Naive thymus-derived CD4-positive, alpha-beta T cell (primary cell): ENCODE results near the gene DIPK1A. TPM values are rescaled to one million over a fixed set of nuclear protein-coding genes. Genes with fewer than 3 reads are reported as not detected.

Experiments
- ATAC-seq: fragments of 150-1000 bp; cut with Tn5 transposase; 2 replicates; pipeline ENCODE4 v1.10.0; 2021; ENCODE audit warnings: mild to moderate bottlenecking, moderate library complexity
- CTCF ChIA-PET: fragments of 350-600 bp; sonication (Branson Sonifier 250); formaldehyde crosslinking; loops from one replicate; lab custom pipeline; 2021; ENCODE audit warnings: antibody characterized with exemption; lab: Charles Lee
- POLR2A ChIA-PET: fragments of 350-600 bp; sonication (Branson Sonifier 250); formaldehyde crosslinking; loops from one replicate; lab custom pipeline; 2021; ENCODE audit warnings: antibody characterized with exemption, inconsistent platforms; lab: Charles Lee
- DNase-seq, 9 donors: peaks; one replicate each; pipeline versions ENCODE4 v3.0.0 to v3.0.0-alpha.2; 2020 to 2022; ENCODE audit warnings: mixed read lengths in 1 of 9
- H3K27ac ChIP-seq: one replicate; pipeline ENCODE4 v1.7.0; 2013; ENCODE audit warnings: mild to moderate bottlenecking, low read depth, low read length, moderate library complexity
- H3K27me3 ChIP-seq, 2 donors: one replicate each; pipeline ENCODE4 v1.7.0; 2013; ENCODE audit warnings: low read length in 2 of 2, mild to moderate bottlenecking in 2 of 2, moderate library complexity in 2 of 2; ENCODE audit not compliant: control insufficient read depth in 2 of 2, insufficient read depth in 2 of 2
- H3K36me3 ChIP-seq, 3 experiments: 1 replicate in 2 of 3; 2 replicates in 1 of 3; pipeline ENCODE4 v1.7.0; 2013; ENCODE audit warnings: low read length in 3 of 3, mild to moderate bottlenecking in 3 of 3, moderate library complexity in 1 of 3; ENCODE audit not compliant: insufficient read depth in 3 of 3, control insufficient read depth in 2 of 3
- H3K4me1 ChIP-seq, 2 donors: one replicate each; pipeline ENCODE4 v1.7.0; 2013; ENCODE audit warnings: low read length in 2 of 2, mild to moderate bottlenecking in 2 of 2, moderate library complexity in 1 of 2; ENCODE audit not compliant: control insufficient read depth in 2 of 2, insufficient read depth in 2 of 2
- H3K4me3 ChIP-seq: 2 replicates; pipeline ENCODE4 v1.7.0; 2013; ENCODE audit warnings: mild to moderate bottlenecking, low read length
- H3K9me3 ChIP-seq, 3 experiments: 1 replicate in 2 of 3; 2 replicates in 1 of 3; pipeline ENCODE4 v1.7.0; 2013; ENCODE audit warnings: low read length in 3 of 3; ENCODE audit not compliant: control insufficient read depth in 2 of 3
- H3K27ac Mint-ChIP-seq, 9 donors: one replicate each; pipeline ENCODE4 v1.8.0; 2020 to 2022; ENCODE audit warnings: mixed read lengths in 9 of 9, mild to moderate bottlenecking in 8 of 9, moderate library complexity in 5 of 9, inconsistent platforms in 2 of 9
- H3K27me3 Mint-ChIP-seq, 5 donors: one replicate each; pipeline ENCODE4 v1.8.0; 2021 to 2022; ENCODE audit warnings: mixed read lengths in 5 of 5, mild to moderate bottlenecking in 1 of 5
- H3K36me3 Mint-ChIP-seq, 5 donors: one replicate each; pipeline ENCODE4 v1.8.0; 2020 to 2022; ENCODE audit warnings: mixed read lengths in 5 of 5, mild to moderate bottlenecking in 3 of 5, inconsistent platforms in 1 of 5
- H3K4me1 Mint-ChIP-seq, 7 donors: one replicate each; pipeline ENCODE4 v1.8.0; 2020 to 2022; ENCODE audit warnings: mixed read lengths in 7 of 7, mild to moderate bottlenecking in 3 of 7, inconsistent platforms in 1 of 7
- H3K4me3 Mint-ChIP-seq, 10 donors: one replicate each; pipeline ENCODE4 v1.8.0; 2020 to 2022; ENCODE audit warnings: mild to moderate bottlenecking in 10 of 10, mixed read lengths in 10 of 10, moderate library complexity in 6 of 10, inconsistent platforms in 2 of 10
- H3K9me3 Mint-ChIP-seq, 11 donors: one replicate each; pipeline ENCODE4 v1.8.0; 2020 to 2022; ENCODE audit warnings: mixed read lengths in 11 of 11, mild to moderate bottlenecking in 4 of 11, inconsistent platforms in 1 of 11, moderate library complexity in 1 of 11
- intact Hi-C, 2 donors: fragments of 100-400 bp; cut with micrococcal nuclease; formaldehyde crosslinking; loops; one replicate each; pipeline ENCODE4 v1.15.1; 2023
- polyA plus RNA-seq, 2 donors: library from polyadenylated mRNA; unstranded; fragments of 300-500 nt; fragmentation: Illumina TruSeq; gene quantifications; one replicate each; pipeline ENCODE4 v1.2.3, GENCODE V29; 2021
- total RNA-seq, 6 experiments: library from RNA in 5 of 6; stranded (reverse) in 5 of 6; gene quantifications; 1 replicate in 5 of 6; 2 replicates in 1 of 6; pipeline ENCODE4 v1.2.3 and lab custom pipeline; 2021 to 2026

Gene DIPK1A
- total and polyA plus RNA-seq, 7 experiments from 2014 or later = 9.9 to 21.9 (median 15.2) TPM

- H3K27me3 ChIP-seq = no peaks in the 10 kb centered on the region
- H3K4me1 ChIP-seq = no peaks in the 10 kb centered on the region
- ChIA-PET POLR2A (no interaction called here), CTCF (no interaction called here)
- DNase-seq (no peak), ATAC-seq (no peak)
- intact Hi-C loops = no loop called here
- H3K27ac ChIP-seq = no peak overlapping the region
- H3K4me3 Mint-ChIP-seq = no peak overlapping the region
- peaks cover 5 to 68% (median 47%) of the 10 kb centered on the region in 7 donors for H3K4me1 Mint-ChIP-seq
- H3K36me3 Mint-ChIP-seq = peaks cover 5 to 54% (median 40%) of the 10 kb centered on the region in 5 donors
- no peaks in the 10 kb centered on the region for H3K9me3 ChIP-seq
- H3K27me3 Mint-ChIP-seq = no peaks in the 10 kb centered on the region
- H3K4me3 ChIP-seq = no peak overlapping the region
- H3K9me3 Mint-ChIP-seq = peaks cover 0 to 14% (median under 1%) of the 10 kb centered on the region in 11 donors
- no peak overlapping the region for H3K27ac Mint-ChIP-seq
- no peaks in the 10 kb centered on the region for H3K36me3 ChIP-seq
These were observed 45.7 kb downstream of the DIPK1A start for GRCh38 chr1:92915547-92915946.

GRCh38 chr1:92913093-92913819 is 48.0 kb downstream of the DIPK1A start:
- Mint-ChIP-seq H3K27me3 (no peaks in the 10 kb centered on the region), H3K36me3 (peaks cover 4 to 49% (median 36%) of the 10 kb centered on the region in 5 donors), H3K4me3 (no peak overlapping the region), H3K9me3 (peaks cover 0 to 5% (median 0%) of the 10 kb centered on the region in 11 donors), H3K4me1 (peaks cover 9 to 67% (median 52%) of the 10 kb centered on the region in 7 donors), H3K27ac (peak overlapping the region in 1 of 9 donors; percentile 79)
- CTCF ChIA-PET = interaction anchor here (0.6 to 1.5 kb wide), 4 partner anchors 37 to 54 kb away, joined by 3 to 4 read pairs (median 3); no protein-coding TSS in a partner anchor
- no peak for DNase-seq
- POLR2A ChIA-PET = interaction anchor here (1.0 kb wide), 1 partner anchor 10 kb away, joined by 4 read pairs; no protein-coding TSS in a partner anchor
- Histone ChIP-seq H3K36me3 (no peaks in the 10 kb centered on the region), H3K27ac (no peak overlapping the region), H3K9me3 (no peaks in the 10 kb centered on the region), H3K4me1 (no peaks in the 10 kb centered on the region), H3K27me3 (no peaks in the 10 kb centered on the region), H3K4me3 (no peak overlapping the region)
- intact Hi-C loops = no loop called here
- ATAC-seq = no peak

GRCh38 chr1:92910081-92910480 is 51.2 kb downstream of the DIPK1A start:
- peaks cover 0 to 9% (median 0%) of the 10 kb centered on the region in 11 donors for H3K9me3 Mint-ChIP-seq
- DNase-seq = no peak
- no peaks in the 10 kb centered on the region for H3K9me3 ChIP-seq
- no peak for ATAC-seq
- no peak overlapping the region for H3K4me3 Mint-ChIP-seq
- CTCF ChIA-PET = no interaction called here
- H3K36me3 ChIP-seq = no peaks in the 10 kb centered on the region
- no peaks in the 10 kb centered on the region for H3K27me3 ChIP-seq
- H3K4me3 ChIP-seq = no peak overlapping the region
- H3K27ac ChIP-seq = no peak overlapping the region
- peaks cover 13 to 50% (median 39%) of the 10 kb centered on the region in 5 donors for H3K36me3 Mint-ChIP-seq
- no peaks in the 10 kb centered on the region for H3K27me3 Mint-ChIP-seq
- intact Hi-C loops = no loop called here
- H3K4me1 Mint-ChIP-seq = peaks cover 19 to 64% (median 47%) of the 10 kb centered on the region in 7 donors
- no peaks in the 10 kb centered on the region for H3K4me1 ChIP-seq
- POLR2A ChIA-PET = no interaction called here
- H3K27ac Mint-ChIP-seq = no peak overlapping the region

DNA sequence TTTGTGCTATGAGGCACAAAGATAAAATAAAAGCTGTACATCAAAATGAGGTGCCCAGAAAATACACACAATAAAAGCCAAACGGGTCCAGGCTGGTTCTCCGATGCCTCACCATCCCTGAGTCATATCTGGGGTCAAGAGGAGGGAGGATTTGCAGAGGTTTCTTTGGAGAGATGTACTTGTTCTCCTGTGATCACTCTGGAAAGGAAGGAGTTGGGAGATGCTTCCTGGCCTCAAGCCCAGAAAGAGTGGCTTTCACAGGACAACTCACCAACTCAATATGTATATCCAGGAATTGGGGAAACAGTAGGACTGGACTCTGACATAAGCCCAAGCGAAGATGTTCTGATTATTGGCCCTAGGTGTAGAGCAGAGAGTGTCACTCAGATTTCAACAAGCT is 51.9 kb downstream of the DIPK1A start:
- H3K27me3 Mint-ChIP-seq = no peaks in the 10 kb centered on the region
- H3K36me3 Mint-ChIP-seq = peaks cover 13 to 48% (median 35%) of the 10 kb centered on the region in 5 donors
- peaks cover 0 to 9% (median 0%) of the 10 kb centered on the region in 11 donors for H3K9me3 Mint-ChIP-seq
- ChIA-PET CTCF (no interaction called here), POLR2A (no interaction called here)
- DNase-seq (no peak), ATAC-seq (no peak)
- no peak overlapping the region for H3K27ac ChIP-seq
- no peak overlapping the region for H3K4me3 Mint-ChIP-seq
- H3K4me1 ChIP-seq = no peaks in the 10 kb centered on the region
- no peak overlapping the region for H3K4me3 ChIP-seq
- H3K27me3 ChIP-seq = no peaks in the 10 kb centered on the region
- H3K36me3 ChIP-seq = no peaks in the 10 kb centered on the region
- peaks cover 23 to 68% (median 51%) of the 10 kb centered on the region in 7 donors for H3K4me1 Mint-ChIP-seq
- intact Hi-C loops = no loop called here
- H3K27ac Mint-ChIP-seq = no peak overlapping the region
- H3K9me3 ChIP-seq = no peaks in the 10 kb centered on the region

GRCh38 chr1:92907949-92908684 is 53.1 kb downstream of the DIPK1A start:
- no peaks in the 10 kb centered on the region for H3K36me3 ChIP-seq
- H3K9me3 Mint-ChIP-seq = peaks cover 0 to 9% (median 0%) of the 10 kb centered on the region in 11 donors
- H3K27me3 ChIP-seq = no peaks in the 10 kb centered on the region
- H3K4me1 ChIP-seq = no peaks in the 10 kb centered on the region
- CTCF ChIA-PET = interaction anchor here (0.6 kb wide), 1 partner anchor 76 kb away, joined by 3 read pairs; no protein-coding TSS in a partner anchor
- no peaks in the 10 kb centered on the region for H3K9me3 ChIP-seq
- H3K4me3 Mint-ChIP-seq = no peak overlapping the region
- intact Hi-C loops = no loop called here
- H3K36me3 Mint-ChIP-seq = peaks cover 13 to 45% (median 34%) of the 10 kb centered on the region in 5 donors
- no peak overlapping the region for H3K27ac ChIP-seq
- DNase-seq = no peak
- peaks cover 16 to 68% (median 53%) of the 10 kb centered on the region in 7 donors for H3K4me1 Mint-ChIP-seq
- POLR2A ChIA-PET = interaction anchor here (0.6 to 0.7 kb wide), 2 partner anchors 9 to 52 kb away, joined by 3 to 4 read pairs; no protein-coding TSS in a partner anchor
- no peaks in the 10 kb centered on the region for H3K27me3 Mint-ChIP-seq
- no peak for ATAC-seq
- H3K4me3 ChIP-seq = no peak overlapping the region
- H3K27ac Mint-ChIP-seq = peak overlapping the region in 6 of 9 donors; percentile 11 to 76 (median 30)

- H3K4me3 ChIP-seq = no peak overlapping the region
- peak overlapping the region in 7 of 9 donors; percentile 41 to 83 (median 73) for H3K27ac Mint-ChIP-seq
- intact Hi-C loops = loop anchor here (2.0 kb wide), 2 partner anchors 17 to 45 kb away; no protein-coding TSS in a partner anchor
These were observed 57.5 kb downstream of the DIPK1A start for GRCh38 chr1:92903765-92904164.

More at GRCh38 chr1:92903765-92904164, 57.5 kb downstream of the DIPK1A start:
- no peaks in the 10 kb centered on the region for H3K4me1 ChIP-seq
- CTCF ChIA-PET = interaction anchor here (1.1 to 1.2 kb wide), 2 partner anchors 43 to 45 kb away, joined by 3 read pairs; no protein-coding TSS in a partner anchor
- DNase-seq (no peak), ATAC-seq (no peak)
- H3K4me1 Mint-ChIP-seq = peaks cover 14 to 47% (median 40%) of the 10 kb centered on the region in 7 donors
- H3K9me3 ChIP-seq = no peaks in the 10 kb centered on the region
- POLR2A ChIA-PET = interaction anchor here (0.8 to 1.2 kb wide), 2 partner anchors 9 to 23 kb away, joined by 3 to 4 read pairs; no protein-coding TSS in a partner anchor
- no peaks in the 10 kb centered on the region for H3K36me3 ChIP-seq
- no peaks in the 10 kb centered on the region for H3K27me3 Mint-ChIP-seq
- H3K27ac ChIP-seq = no peak overlapping the region
- peaks cover 22 to 68% (median 54%) of the 10 kb centered on the region in 5 donors for H3K36me3 Mint-ChIP-seq
- peak overlapping the region in 5 of 10 donors; percentile 17 to 74 (median 29) for H3K4me3 Mint-ChIP-seq
- peaks cover 2 to 26% (median 17%) of the 10 kb centered on the region in 11 donors for H3K9me3 Mint-ChIP-seq
- H3K27me3 ChIP-seq = no peaks in the 10 kb centered on the region
